Measurements from ENCODE around the gene KRTAP29-1.
"Not testable (repeated sequence)": the region's sequence is repeated elsewhere in the genome, so short reads cannot be mapped to it uniquely, and the experiment has no call there.

The KRTAP29-1 gene, protein sequence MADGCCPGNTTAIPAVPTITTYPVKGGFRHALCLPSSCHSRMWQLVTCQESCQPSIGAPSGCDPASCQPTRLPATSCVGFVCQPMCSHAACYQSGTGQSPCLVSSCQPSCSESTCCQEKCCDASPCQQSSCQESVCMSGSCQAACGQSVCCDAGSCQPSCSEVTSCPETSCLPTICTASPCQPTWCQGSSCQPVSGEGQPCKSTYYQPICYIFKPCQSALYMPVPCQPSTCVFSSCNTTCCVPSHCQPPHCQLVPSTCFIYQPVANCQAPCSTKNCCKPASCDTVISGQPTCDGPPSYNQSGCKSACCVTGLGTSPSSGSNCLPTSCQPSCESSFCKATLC

DNA sequence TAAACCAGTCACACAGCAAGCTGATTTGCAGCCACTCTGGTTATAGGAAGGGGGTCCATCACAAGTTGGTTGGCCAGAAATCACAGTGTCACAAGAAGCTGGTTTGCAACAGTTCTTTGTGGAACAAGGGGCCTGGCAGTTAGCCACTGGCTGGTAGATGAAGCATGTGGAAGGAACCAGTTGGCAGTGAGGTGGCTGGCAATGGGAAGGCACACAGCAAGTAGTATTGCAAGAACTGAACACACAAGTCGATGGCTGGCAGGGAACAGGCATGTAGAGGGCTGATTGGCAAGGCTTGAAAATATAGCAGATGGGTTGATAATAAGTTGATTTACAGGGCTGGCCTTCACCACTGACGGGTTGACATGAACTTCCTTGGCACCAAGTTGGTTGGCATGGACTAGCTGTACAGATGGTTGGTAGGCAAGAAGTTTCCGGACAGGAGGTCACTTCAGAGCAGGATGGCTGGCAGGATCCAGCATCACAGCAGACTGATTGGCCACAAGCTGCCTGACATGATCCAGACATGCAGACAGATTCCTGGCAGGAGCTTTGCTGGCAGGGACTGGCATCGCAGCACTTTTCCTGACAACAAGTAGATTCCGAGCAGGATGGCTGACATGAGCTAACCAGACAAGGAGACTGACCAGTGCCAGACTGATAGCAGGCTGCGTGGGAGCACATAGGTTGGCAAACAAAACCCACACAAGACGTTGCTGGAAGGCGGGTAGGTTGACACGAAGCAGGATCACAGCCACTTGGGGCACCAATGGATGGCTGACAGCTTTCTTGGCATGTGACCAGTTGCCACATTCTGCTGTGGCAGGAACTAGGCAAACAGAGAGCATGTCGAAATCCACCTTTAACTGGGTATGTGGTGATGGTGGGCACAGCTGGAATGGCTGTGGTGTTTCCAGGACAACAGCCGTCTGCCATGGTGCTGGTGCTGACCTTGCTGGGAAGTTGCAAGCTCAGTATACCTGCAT, at the start of gene KRTAP29-1:
TSS of gene KRTAP29-1 (minus strand) at position 936 of the 986 bp plus-strand sequence. CDS start at position 936, 0 bp downstream.
- H3K9me3 ChIP-seq (ENCODE audit: severe bottlenecking) = peaks cover 3% of the 10 kb centered on the region
- TF ChIP-seq, protein P1, sequence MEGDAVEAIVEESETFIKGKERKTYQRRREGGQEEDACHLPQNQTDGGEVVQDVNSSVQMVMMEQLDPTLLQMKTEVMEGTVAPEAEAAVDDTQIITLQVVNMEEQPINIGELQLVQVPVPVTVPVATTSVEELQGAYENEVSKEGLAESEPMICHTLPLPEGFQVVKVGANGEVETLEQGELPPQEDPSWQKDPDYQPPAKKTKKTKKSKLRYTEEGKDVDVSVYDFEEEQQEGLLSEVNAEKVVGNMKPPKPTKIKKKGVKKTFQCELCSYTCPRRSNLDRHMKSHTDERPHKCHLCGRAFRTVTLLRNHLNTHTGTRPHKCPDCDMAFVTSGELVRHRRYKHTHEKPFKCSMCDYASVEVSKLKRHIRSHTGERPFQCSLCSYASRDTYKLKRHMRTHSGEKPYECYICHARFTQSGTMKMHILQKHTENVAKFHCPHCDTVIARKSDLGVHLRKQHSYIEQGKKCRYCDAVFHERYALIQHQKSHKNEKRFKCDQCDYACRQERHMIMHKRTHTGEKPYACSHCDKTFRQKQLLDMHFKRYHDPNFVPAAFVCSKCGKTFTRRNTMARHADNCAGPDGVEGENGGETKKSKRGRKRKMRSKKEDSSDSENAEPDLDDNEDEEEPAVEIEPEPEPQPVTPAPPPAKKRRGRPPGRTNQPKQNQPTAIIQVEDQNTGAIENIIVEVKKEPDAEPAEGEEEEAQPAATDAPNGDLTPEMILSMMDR (IDR thresholded peaks at IDR 0.05; ENCODE audit: low read depth, low read length) = no peak
- no peak for DNase-seq
- no peak within 1 kb of the TSS for H3K27ac ChIP-seq
- no peaks in the 10 kb centered on the region for H3K36me3 ChIP-seq
- H3K27me3 ChIP-seq (ENCODE audit: insufficient read depth, low read depth, severe bottlenecking) = peaks cover 94% of the 10 kb centered on the region
- no peak within 1 kb of the TSS for H3K4me3 ChIP-seq (ENCODE audit: low read depth, low read length)

DNA sequence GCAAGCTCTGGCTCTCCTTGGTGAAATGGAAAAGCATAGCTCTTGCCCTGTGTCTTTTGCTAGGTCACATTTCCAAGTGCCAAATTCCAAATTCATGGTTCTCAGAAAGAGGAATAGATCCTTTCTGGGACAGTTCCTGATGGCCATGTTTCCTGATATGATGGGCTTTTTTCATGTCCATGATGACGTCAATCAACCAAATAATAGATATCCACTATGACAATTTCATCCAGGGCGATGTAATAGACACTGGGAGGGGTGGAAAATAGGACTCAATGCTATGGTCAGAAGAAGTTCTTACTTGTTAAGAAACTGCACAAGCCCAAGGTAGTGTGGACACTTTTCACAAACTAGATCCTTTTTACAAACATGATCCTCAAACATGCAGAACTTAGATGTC, 48.5 kb upstream of the KRTAP29-1 start:
- Histone ChIP-seq H3K9me3 (ENCODE audit: severe bottlenecking) (peaks cover 8% of the 10 kb centered on the region), H3K4me3 (ENCODE audit: low read depth, low read length) (no peak overlapping the region), H3K27ac (no peak overlapping the region), H3K27me3 (ENCODE audit: insufficient read depth, low read depth, severe bottlenecking) (peaks cover 93% of the 10 kb centered on the region), H3K36me3 (no peaks in the 10 kb centered on the region)
- no peak for DNase-seq
- TF ChIP-seq, protein P1 (IDR thresholded peaks at IDR 0.05; ENCODE audit: low read depth, low read length) = no peak

DNA sequence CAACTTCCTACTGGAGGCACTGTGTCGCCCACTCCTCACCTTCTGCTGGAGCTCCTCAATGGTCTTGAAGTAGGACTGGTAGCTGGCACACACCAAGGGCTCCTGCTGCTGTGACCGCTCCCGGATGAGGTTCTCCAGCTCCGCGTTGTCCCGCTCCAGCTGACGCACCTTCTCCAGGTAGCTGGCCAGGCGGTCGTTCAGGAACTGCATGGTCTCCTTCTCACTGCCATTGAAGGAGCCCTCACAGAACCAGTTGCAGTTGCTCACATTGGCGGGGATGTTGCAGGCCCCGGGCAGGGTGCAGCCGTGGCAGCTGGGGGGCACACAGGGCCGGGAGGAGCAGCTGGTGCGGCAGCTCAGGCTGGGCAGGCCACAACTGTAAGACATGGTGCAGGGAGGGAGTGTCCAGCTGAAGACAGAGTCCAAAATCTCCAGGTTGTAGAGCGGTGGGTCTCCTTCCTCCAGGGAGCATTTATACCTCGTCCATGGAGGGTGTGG, 47.8 kb upstream of the KRTAP29-1 start, which contains the start of gene KRT33A:
TSS of gene KRT33A (minus strand) at position 448 of the 498 bp plus-strand sequence. CDS start at position 387, 61 bp downstream.
- not testable (repeated sequence) for DNase-seq; H3K9me3 ChIP-seq (ENCODE audit: severe bottlenecking); H3K4me3 ChIP-seq (ENCODE audit: low read depth, low read length); H3K36me3 ChIP-seq; H3K27ac ChIP-seq
- peaks cover 93% of the 10 kb centered on the region for H3K27me3 ChIP-seq (ENCODE audit: insufficient read depth, low read depth, severe bottlenecking)

DNA sequence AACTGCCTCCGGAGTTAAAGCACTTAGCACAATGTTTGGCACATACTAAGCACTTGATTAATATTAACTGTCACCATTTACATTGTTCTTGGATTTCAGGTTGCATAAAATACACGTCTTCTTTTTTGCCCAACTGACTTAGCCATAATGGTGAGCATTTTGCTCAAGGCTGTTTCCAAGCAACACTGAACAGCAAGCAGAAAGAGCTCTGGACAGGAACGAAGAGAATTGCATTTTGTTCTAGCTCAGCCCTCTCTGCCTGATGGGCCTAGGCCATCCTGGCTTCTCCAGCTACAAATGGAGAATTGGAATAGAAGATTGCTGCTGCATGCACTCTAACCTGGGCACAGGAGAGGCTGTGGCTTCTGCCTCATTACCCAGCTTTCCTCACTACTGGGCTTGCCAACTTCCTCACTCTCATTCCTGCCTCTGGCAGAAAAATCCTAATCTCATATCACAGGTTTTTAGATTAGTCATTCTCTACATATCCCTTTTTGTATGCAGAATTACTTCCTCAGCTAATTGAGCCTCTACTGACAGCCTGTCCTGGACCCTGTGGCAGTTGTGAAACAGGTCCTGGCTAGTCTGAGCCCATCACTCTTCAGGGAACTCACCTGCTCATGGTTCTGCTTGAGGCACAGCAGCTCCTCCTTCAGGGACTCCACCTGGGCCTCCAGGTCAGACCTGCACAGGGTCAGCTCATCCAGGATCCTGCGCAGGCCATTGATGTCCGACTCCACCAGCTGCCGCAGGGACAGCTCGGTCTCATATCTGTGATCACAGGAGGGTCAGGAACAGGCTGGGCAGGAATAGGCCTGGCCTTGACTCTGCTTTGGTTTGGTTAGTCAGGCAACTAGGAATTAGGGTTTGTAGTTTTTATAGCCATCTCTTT, 45.5 kb upstream of the KRTAP29-1 start:
- peaks cover 95% of the 10 kb centered on the region for H3K27me3 ChIP-seq (ENCODE audit: insufficient read depth, low read depth, severe bottlenecking)
- TF ChIP-seq, protein P1 (IDR thresholded peaks at IDR 0.05; ENCODE audit: low read depth, low read length) = no peak

DNA sequence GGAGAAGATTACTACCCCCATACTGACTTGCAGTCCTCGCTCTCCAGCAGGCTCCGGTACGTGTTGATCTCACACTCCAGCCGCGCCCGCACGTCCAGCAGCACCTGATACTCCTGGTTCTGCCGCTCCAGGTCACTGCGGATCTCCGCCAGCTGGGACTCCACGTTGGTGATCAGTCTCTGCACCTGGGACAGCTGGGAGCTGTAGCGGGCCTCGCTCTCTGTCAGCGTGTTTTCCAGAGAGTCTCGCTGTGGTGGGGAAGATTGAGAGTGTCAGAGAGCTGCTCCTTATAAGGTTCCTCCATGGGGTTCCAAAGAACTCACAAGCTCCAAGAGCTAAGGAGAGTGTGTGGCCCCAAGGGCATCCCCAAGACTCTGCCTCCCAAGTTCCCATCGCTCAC, 43.8 kb upstream of the KRTAP29-1 start:
- not testable (repeated sequence) for H3K4me3 ChIP-seq (ENCODE audit: low read depth, low read length); H3K27ac ChIP-seq; H3K36me3 ChIP-seq; DNase-seq
- peaks cover 95% of the 10 kb centered on the region for H3K27me3 ChIP-seq (ENCODE audit: insufficient read depth, low read depth, severe bottlenecking)
- peaks cover 16% of the 10 kb centered on the region for H3K9me3 ChIP-seq (ENCODE audit: severe bottlenecking)

More for the DNA sequence above, 45.5 kb upstream of the KRTAP29-1 start:
- Histone ChIP-seq H3K9me3 (ENCODE audit: severe bottlenecking) (peaks cover 6% of the 10 kb centered on the region), H3K36me3 (no peaks in the 10 kb centered on the region), H3K27ac (no peak overlapping the region), H3K4me3 (ENCODE audit: low read depth, low read length) (no peak overlapping the region)
- no peak for DNase-seq

DNA sequence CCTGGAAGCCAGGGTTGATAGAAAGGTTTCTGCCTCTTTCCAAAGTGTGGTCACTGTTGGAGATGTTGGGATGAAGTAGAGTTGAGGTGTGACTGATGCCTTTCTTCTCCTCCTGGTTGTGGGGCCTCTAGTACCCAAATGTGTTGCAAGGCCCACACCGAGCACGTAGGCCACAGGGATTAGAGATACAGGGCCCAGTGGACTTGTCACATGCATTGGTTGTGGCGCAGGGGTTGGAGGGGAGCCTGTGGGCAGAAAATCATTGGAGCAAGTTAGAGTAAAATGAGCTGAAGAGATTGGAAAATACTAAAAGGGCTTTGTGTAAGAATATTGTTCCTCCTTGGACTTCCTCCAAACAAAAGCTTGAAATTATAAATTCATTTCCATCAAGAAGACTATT, 43.3 kb upstream of the KRTAP29-1 start:
- Histone ChIP-seq H3K27ac (no peak overlapping the region), H3K4me3 (ENCODE audit: low read depth, low read length) (no peak overlapping the region), H3K9me3 (ENCODE audit: severe bottlenecking) (peaks cover 16% of the 10 kb centered on the region), H3K36me3 (no peaks in the 10 kb centered on the region), H3K27me3 (ENCODE audit: insufficient read depth, low read depth, severe bottlenecking) (peaks cover 95% of the 10 kb centered on the region)
- TF ChIP-seq, protein P1 (IDR thresholded peaks at IDR 0.05; ENCODE audit: low read depth, low read length) = no peak
- DNase-seq = no peak

Measured in WERI-Rb-1 (cell line).